ENCODE data around the gene IGF1R.

GRCh38 chr15:98711810-98712209 is 63.5 kb downstream of the IGF1R start:
- TF ChIP-seq EZH2 (IDR thresholded peaks at IDR 0.05; ENCODE audit: low read depth) (no peak), CTCF (conservative IDR thresholded peaks at IDR 0.05) (no peak)
